HG02678 (cell line): ENCODE data around the gene R3HDM2.

Source experiments
- ATAC-seq: cut with Tn5 transposase; IDR thresholded peaks from one replicate; pipeline ENCODE4 v1.9.1; 2021; ENCODE audit warnings: mild to moderate bottlenecking, moderate library complexity; ENCODE audit not compliant: unreplicated experiment

The R3HDM2 gene

DNA sequence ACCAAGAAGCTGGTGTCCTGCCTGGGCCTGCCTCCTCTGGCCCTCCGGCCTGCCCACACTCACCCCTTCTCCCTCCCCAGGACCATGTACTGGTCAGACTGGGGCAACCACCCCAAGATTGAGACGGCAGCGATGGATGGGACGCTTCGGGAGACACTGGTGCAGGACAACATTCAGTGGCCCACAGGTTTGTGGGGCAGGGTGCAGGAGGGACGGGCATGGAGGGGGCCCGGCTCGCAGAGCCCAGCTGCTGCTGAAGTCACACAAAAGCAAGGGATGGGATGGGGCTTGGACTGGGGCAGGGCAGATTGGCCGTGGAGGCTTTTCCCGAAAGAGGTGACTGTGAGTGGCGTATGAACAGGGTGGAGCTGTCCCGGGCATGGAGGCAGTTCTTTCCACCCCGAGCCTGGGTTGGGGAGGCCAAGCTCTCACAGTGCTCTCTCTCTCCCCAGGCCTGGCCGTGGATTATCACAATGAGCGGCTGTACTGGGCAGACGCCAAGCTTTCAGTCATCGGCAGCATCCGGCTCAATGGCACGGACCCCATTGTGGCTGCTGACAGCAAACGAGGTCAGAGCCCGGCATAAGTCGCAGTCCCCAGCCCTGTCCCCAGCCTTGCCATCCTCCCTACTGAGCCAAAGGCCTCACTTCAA lies 222.1 kb downstream of the R3HDM2 start:
- ATAC-seq: no peak

DNA sequence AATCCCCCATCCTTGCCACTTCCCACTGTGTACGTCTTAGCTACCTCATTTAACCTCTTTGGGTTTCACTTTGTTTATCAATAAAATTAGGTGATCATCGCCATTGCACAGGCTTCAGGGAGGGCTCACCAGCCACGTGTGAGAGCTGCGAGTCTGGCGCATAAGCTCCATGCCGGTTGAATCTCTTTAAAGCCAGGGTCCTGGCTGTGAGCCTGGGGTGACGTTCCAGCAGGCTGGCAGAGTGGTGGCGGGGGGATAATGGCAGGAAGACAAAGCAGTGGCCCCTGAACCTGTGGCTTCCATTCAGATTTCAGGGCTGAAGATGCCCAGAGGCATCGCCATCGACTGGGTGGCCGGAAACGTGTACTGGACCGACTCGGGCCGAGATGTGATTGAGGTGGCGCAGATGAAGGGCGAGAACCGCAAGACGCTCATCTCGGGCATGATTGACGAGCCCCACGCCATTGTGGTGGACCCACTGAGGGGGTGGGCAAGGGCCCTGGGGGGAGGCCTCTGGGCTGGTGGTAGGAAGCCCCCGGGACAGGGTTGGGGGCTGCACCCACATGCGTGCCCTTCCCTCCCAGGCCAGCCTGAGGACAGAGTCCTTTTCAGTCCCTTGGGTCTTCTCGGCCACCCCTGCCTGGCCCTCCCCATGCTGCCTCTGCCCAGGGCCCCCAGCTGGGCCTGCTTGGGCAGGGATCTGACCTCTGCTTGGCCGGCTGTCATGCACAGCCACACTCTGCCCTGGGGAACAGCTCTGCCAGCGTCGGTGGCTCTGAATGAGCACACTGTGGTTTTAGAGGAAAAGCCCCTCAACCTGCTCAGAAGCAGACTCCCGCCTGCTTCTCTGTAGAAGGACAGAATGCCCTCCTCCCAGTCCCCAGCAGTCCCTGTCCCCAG lies 222.9 kb downstream of the R3HDM2 start:
- ATAC-seq: no peak

GRCh38 chr12:57205931-57206330 lies 224.9 kb downstream of the R3HDM2 start:
- no peak for ATAC-seq

DNA sequence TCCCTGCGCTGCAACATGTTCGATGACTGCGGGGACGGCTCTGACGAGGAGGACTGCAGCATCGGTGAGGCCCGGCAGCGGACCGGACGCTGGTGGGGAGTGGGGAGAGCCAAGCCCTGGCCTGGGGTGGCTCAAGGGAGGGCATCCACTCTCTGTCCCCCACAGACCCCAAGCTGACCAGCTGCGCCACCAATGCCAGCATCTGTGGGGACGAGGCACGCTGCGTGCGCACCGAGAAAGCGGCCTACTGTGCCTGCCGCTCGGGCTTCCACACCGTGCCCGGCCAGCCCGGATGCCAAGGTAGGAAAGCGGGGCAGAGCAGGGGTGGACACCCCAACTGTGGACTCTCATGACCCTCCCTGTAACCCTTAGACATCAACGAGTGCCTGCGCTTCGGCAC lies 225.7 kb downstream of the R3HDM2 start:
- no peak for ATAC-seq

- ATAC-seq: no peak
Observed at GRCh38 chr12:57204454-57204853, 226.4 kb downstream of the R3HDM2 start.

GRCh38 chr12:57203791-57204190 lies 227.1 kb downstream of the R3HDM2 start:
- no peak for ATAC-seq
